Fibroblast of skin of scalp (primary cell): Measurements from ENCODE around the gene OR1L4. TPM values are rescaled to one million over a fixed set of nuclear protein-coding genes. Genes with fewer than 3 reads are reported as not detected.

Experiments used
- DNase-seq: peaks from one replicate; pipeline ENCODE4 v3.0.0-alpha.2; 2013
- polyA plus RNA-seq, 2 experiments: library from polyadenylated mRNA; unstranded; fragments of 120-200 nt; gene quantifications; one replicate each; pipeline ENCODE4 v1.2.1, GENCODE V29; 2013; ENCODE audit not compliant: insufficient read length in 2 of 2

The OR1L4 gene
- not detected for polyA plus RNA-seq (2013, experiment 1 of 2; ENCODE audit: insufficient read length)
- polyA plus RNA-seq (2013, experiment 2 of 2; ENCODE audit: insufficient read length) = not detected

- no peak for DNase-seq
Measured at GRCh38 chr9:122723690-122724089, at the start of gene OR1L4. OR1L4 (plus strand) TSS chr9:122723990; CDS start chr9:122723990, 0 bp downstream.

GRCh38 chr9:122684851-122685250, 38.9 kb upstream of the OR1L4 start:
- no peak for DNase-seq

- no peak for DNase-seq
Measured at GRCh38 chr9:122695696-122696095, 28.1 kb upstream of the OR1L4 start.

- no peak for DNase-seq
Measured at GRCh38 chr9:122718038-122718437, 5.8 kb upstream of the OR1L4 start.

- DNase-seq = no peak
Measured at GRCh38 chr9:122719218-122719617, 4.6 kb upstream of the OR1L4 start.

GRCh38 chr9:122742003-122742402, 18.2 kb downstream of the OR1L4 start, which contains the start of gene OR1L6:
OR1L6 (plus strand) TSS chr9:122742303; CDS start chr9:122749848, 7,545 bp downstream.
- DNase-seq = no peak

GRCh38 chr9:122754825-122755224, 31.0 kb downstream of the OR1L4 start:
- no peak for DNase-seq

GRCh38 chr9:122767817-122768216, 44.0 kb downstream of the OR1L4 start:
- DNase-seq = no peak
